ENCODE results near the gene TNRC6C.
A peak's percentile ranks its signal among the peaks of the same experiment; 100 is the strongest.
"Not testable (repeated sequence)": the region's sequence is repeated elsewhere in the genome, so short reads cannot be mapped to it uniquely, and the experiment has no call there.

TNRC6C gene

DNA sequence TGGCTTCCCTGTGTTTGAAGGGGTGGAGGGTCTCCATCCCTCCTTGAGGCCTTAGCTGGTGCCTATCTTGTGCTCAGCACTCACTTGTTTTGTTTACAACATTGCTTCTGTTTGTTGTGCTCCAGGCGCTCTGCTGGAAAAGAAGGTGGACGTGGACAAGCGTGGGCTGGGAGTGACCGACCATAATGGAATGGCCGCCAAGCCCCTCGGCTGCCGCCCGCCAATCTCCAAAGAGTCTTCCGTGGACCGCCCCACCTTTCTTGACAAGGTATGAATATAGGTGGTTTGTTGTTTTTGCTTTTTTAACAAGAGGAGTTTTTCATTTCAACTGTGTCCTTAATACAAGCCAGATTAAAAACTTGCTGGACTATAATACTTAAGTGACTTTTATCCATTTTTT lies 116.5 kb downstream of the TNRC6C start:
- no peak overlapping the region for H3K9ac ChIP-seq
- no peak overlapping the region for H3K27ac ChIP-seq
- TF ChIP-seq, protein P1, sequence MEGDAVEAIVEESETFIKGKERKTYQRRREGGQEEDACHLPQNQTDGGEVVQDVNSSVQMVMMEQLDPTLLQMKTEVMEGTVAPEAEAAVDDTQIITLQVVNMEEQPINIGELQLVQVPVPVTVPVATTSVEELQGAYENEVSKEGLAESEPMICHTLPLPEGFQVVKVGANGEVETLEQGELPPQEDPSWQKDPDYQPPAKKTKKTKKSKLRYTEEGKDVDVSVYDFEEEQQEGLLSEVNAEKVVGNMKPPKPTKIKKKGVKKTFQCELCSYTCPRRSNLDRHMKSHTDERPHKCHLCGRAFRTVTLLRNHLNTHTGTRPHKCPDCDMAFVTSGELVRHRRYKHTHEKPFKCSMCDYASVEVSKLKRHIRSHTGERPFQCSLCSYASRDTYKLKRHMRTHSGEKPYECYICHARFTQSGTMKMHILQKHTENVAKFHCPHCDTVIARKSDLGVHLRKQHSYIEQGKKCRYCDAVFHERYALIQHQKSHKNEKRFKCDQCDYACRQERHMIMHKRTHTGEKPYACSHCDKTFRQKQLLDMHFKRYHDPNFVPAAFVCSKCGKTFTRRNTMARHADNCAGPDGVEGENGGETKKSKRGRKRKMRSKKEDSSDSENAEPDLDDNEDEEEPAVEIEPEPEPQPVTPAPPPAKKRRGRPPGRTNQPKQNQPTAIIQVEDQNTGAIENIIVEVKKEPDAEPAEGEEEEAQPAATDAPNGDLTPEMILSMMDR (conservative IDR thresholded peaks at IDR 0.05; ENCODE audit: low read depth, low read length): no peak
- no peak overlapping the region for H3K4me3 ChIP-seq (IDR thresholded peaks at IDR 0.05; ENCODE audit: insufficient read depth, low read depth, low read length)
- H3K4me1 ChIP-seq (ENCODE audit: low read depth, poor library complexity, severe bottlenecking): peaks cover 5% of the 10 kb centered on the region
- no peaks in the 10 kb centered on the region for H4K20me1 ChIP-seq (ENCODE audit: insufficient read depth)
- no peaks in the 10 kb centered on the region for H3K79me2 ChIP-seq (ENCODE audit: insufficient read depth, low read depth)
- H3K27me3 ChIP-seq (ENCODE audit: insufficient read depth, low read depth): no peaks in the 10 kb centered on the region
- no peak overlapping the region for H3K4me2 ChIP-seq
- no peak overlapping the region for H2AFZ ChIP-seq (ENCODE audit: low read depth)
- H3K36me3 ChIP-seq (ENCODE audit: insufficient read depth): peaks cover 6% of the 10 kb centered on the region; the same call in 1 of the 2 replicates

DNA sequence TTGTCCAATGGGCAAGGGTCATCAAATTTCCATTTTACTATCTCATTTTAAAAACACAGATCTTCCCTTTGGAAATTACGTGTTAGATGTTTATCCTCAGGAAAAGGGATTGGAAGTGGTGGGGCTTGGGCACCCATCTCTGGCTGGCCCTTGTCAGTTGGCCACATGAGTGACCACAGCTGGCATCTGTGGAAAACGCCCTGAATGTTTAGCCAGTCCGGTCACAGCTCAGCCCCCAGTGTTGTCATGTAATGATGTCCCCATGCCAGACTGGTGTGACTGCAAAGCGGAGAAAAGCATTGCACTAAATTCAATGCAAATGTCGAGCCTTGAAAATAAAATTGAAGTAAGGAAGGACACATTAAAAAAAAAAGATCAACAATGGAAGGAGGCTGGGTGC lies 117.0 kb downstream of the TNRC6C start:
- H3K79me2 ChIP-seq (ENCODE audit: insufficient read depth, low read depth): no peaks in the 10 kb centered on the region
- peaks cover 6% of the 10 kb centered on the region; the same call in 1 of the 2 replicates for H3K36me3 ChIP-seq (ENCODE audit: insufficient read depth)
- H3K9ac ChIP-seq: no peak overlapping the region
- TF ChIP-seq, protein P1 (conservative IDR thresholded peaks at IDR 0.05; ENCODE audit: low read depth, low read length): no peak
- no peak overlapping the region for H3K4me2 ChIP-seq
- no peak overlapping the region for H2AFZ ChIP-seq (ENCODE audit: low read depth)
- peaks cover 10% of the 10 kb centered on the region for H3K4me1 ChIP-seq (ENCODE audit: low read depth, poor library complexity, severe bottlenecking)
- H3K27me3 ChIP-seq (ENCODE audit: insufficient read depth, low read depth): no peaks in the 10 kb centered on the region
- H4K20me1 ChIP-seq (ENCODE audit: insufficient read depth): no peaks in the 10 kb centered on the region
- no peak overlapping the region for H3K4me3 ChIP-seq (IDR thresholded peaks at IDR 0.05; ENCODE audit: insufficient read depth, low read depth, low read length)
- H3K27ac ChIP-seq: no peak overlapping the region

DNA sequence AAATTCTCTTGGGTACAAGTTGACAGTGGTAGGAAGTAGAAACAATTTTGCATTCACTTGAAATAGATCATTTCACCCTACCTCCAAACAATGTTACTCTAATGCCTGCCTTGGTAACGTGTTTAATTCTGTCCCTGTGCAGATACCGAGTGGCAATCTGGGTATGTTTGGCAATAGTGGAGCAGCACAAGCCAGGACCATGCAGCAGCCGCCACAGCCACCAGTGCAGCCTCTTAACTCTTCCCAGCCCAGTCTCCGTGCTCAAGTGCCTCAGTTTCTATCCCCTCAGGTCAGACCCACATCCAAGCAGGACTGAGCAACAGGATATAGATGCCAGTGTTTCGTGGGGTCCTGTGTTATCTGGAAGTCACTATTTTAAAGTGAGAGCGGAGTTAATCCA lies 120.8 kb downstream of the TNRC6C start:
- Histone ChIP-seq H3K9ac (no peak overlapping the region), H4K20me1 (ENCODE audit: insufficient read depth) (no peaks in the 10 kb centered on the region), H3K36me3 (ENCODE audit: insufficient read depth) (peaks cover 3% of the 10 kb centered on the region; the same call in 1 of the 2 replicates), H3K27me3 (ENCODE audit: insufficient read depth, low read depth) (no peaks in the 10 kb centered on the region), H3K79me2 (ENCODE audit: insufficient read depth, low read depth) (no peaks in the 10 kb centered on the region), H3K4me1 (ENCODE audit: low read depth, poor library complexity, severe bottlenecking) (peaks cover 47% of the 10 kb centered on the region), H2AFZ (ENCODE audit: low read depth) (no peak overlapping the region), H3K27ac (no peak overlapping the region), H3K4me3 (IDR thresholded peaks at IDR 0.05; ENCODE audit: insufficient read depth, low read depth, low read length) (no peak overlapping the region), H3K4me2 (no peak overlapping the region)
- TF ChIP-seq, protein P1 (conservative IDR thresholded peaks at IDR 0.05; ENCODE audit: low read depth, low read length): no peak

DNA sequence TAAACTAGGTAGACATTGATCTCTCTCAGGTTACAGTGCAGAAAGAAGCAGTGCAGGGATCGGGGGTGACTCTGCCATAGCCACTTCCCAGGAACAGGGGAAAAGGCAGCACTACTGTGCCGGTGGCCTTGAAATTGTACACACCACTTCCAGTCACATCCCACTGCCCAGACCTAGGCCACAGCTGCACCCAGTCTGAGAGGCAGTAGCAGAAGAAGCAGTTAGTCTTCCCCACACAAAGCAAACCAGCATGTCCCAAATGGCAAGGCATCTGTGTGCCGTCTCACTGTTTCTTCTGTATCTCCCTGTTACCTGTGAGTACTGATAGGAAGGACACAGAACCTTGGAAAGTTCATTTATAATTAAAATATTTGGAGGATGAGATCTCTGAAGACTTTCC lies 123.0 kb downstream of the TNRC6C start:
- H3K27ac ChIP-seq: peak overlapping the region; percentile 75
- H3K4me1 ChIP-seq (ENCODE audit: low read depth, poor library complexity, severe bottlenecking): peaks cover 64% of the 10 kb centered on the region
- H3K4me2 ChIP-seq: peak overlapping the region; percentile 77
- H3K27me3 ChIP-seq (ENCODE audit: insufficient read depth, low read depth): no peaks in the 10 kb centered on the region
- H4K20me1 ChIP-seq (ENCODE audit: insufficient read depth): no peaks in the 10 kb centered on the region
- no peak overlapping the region for H3K4me3 ChIP-seq (IDR thresholded peaks at IDR 0.05; ENCODE audit: insufficient read depth, low read depth, low read length)
- peak overlapping the region; percentile 6; the same call in 1 of the 2 replicates for H3K9ac ChIP-seq
- H3K79me2 ChIP-seq (ENCODE audit: insufficient read depth, low read depth): no peaks in the 10 kb centered on the region
- no peak overlapping the region for H2AFZ ChIP-seq (ENCODE audit: low read depth)
- H3K36me3 ChIP-seq (ENCODE audit: insufficient read depth): peaks cover 3% of the 10 kb centered on the region; the same call in 1 of the 2 replicates
- TF ChIP-seq, protein P1 (conservative IDR thresholded peaks at IDR 0.05; ENCODE audit: low read depth, low read length): no peak

DNA sequence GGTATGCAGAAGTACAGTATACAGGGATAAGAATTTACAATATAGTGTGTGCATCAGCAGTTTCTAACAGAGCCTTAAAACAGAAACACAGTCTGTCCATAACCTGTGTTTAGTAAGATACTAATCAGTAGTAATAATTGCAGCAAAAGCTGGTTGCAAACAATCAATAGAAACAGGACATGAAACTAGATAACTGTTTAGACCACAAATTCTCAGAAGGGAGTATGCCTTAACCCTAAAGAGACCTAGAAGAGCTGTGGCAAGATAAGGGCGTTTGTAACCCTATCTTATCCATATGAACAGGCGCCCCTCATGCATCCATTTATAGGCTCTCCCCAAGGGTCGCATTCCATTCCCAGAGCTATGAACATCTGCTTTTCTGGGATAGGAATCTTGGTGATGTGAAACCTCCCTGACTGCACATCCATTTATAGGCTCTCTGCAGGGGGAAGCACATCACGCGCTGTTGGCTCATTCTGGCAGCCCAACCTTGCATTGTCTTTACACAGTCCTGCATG lies 123.9 kb downstream of the TNRC6C start:
- not testable (repeated sequence) for H3K4me3 ChIP-seq (IDR thresholded peaks at IDR 0.05; ENCODE audit: insufficient read depth, low read depth, low read length)

More for the DNA sequence above, 123.9 kb downstream of the TNRC6C start:
- Histone ChIP-seq H3K9ac (peak overlapping the region; percentile 6; the same call in 1 of the 2 replicates), H3K4me2 (peak overlapping the region; percentile 77), H3K4me1 (ENCODE audit: low read depth, poor library complexity, severe bottlenecking) (peaks cover 64% of the 10 kb centered on the region), H3K27ac (peak overlapping the region; percentile 75)
- not testable (repeated sequence) for H3K79me2 ChIP-seq (ENCODE audit: insufficient read depth, low read depth); H3K27me3 ChIP-seq (ENCODE audit: insufficient read depth, low read depth); H3K36me3 ChIP-seq (ENCODE audit: insufficient read depth); H2AFZ ChIP-seq (ENCODE audit: low read depth); H4K20me1 ChIP-seq (ENCODE audit: insufficient read depth)

Data from KMS-11 (cell line).